GM12892 (cell line): Measurements from ENCODE around the gene HOXC4.

Experiments used
- POLR2A ChIP-seq: IDR thresholded peaks from 2 replicates; pipeline ENCODE4 v1.6.1; 2011; ENCODE audit warnings: low read depth, low read length, control low read depth
- POLR2AphosphoS5 ChIP-seq: IDR thresholded peaks from 2 replicates; pipeline ENCODE4 v1.6.1; 2011; ENCODE audit warnings: low read depth, low read length, control low read depth
- TAF1 ChIP-seq: IDR thresholded peaks from 2 replicates; pipeline ENCODE4 v1.6.1; 2011; ENCODE audit warnings: low read depth, mild to moderate bottlenecking, control low read depth, low read length, borderline replicate concordance

DNA sequence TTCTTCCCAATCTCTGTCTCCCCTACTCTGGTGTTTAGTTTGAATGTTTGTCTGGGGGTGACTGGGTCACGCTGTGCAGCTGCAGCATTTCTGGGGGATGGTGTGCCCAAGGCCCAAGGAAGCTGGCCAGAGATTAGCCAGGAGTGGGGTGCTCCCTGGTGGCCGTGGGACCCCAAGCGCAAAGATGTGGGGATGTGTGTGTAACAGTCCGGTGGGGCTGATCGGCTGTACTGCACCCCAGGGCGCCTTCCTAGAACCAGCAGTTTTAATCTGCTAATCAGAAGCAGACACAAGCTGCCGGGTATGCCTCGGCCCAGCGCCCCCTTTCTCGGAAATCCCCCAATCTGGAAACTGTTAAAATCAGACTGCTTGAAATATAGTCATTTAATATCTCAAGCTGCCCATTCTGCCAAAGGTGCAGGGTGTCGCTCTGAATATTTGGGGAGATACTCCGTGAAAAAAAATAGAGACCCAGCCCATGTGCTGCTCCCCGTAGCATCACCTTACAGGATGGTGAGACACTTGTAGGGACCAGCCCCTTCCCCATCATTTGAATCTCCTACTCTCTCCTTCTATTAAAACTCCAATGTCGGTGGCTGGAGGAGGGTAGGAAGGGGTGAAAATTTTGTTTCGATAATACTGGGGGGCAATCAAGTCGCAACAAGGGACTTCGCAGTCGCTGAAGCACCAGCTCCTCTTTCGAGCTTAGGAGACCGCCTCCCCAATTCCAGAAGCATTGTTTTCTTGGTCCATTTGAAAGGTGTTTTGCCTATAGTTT lies 49.4 kb upstream of the HOXC4 start:
- no peak for TF ChIP-seq POLR2AphosphoS5
- TF ChIP-seq POLR2A: no peak
- TF ChIP-seq TAF1: no peak
